HG02610 (cell line): ENCODE data around the gene LZTR1.

Experiments
- ATAC-seq: cut with Tn5 transposase; IDR thresholded peaks from one replicate; pipeline ENCODE4 v1.9.1; 2021; ENCODE audit warnings: mild to moderate bottlenecking, moderate library complexity; ENCODE audit not compliant: unreplicated experiment

The LZTR1 gene

GRCh38 chr22:20949698-20950183, 32.4 kb upstream of the LZTR1 start:
- ATAC-seq = no peak

DNA sequence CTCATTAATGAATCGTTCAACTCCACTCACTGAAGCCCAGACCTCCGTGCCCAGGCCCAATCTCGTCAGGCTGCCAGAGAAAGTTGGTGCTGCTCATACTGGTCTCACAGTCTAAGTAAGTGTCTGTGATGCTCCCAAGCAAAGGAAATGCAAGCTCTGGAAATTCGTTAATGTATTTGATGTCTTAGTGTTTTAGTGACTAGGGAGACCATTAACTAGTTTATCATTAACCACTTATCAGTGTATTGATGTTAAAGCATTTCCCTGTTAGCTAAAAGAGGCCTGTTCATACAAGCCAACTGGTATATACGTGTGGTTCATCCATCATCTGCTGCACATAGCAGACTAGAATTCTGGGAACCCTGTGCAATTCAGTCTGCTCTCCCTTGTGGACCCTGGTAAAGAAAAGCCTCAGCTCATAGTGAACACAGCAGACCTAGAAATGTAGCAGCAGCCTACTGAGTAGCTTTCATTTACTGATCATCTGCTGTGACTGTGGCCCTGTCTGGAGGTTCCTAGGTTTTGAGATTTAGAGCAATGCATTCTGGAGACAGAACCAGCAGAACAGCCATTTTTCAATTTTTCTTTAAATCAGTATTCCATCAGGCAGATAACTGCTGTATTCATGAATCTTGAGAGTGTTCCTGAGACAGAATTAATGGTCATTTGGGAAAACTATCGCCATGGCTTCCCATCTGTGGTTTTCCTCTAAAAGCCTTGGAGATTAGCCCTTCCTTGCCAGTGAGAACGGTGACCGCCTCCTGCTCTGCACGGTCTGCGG, 30.8 kb upstream of the LZTR1 start:
- ATAC-seq = no peak

DNA sequence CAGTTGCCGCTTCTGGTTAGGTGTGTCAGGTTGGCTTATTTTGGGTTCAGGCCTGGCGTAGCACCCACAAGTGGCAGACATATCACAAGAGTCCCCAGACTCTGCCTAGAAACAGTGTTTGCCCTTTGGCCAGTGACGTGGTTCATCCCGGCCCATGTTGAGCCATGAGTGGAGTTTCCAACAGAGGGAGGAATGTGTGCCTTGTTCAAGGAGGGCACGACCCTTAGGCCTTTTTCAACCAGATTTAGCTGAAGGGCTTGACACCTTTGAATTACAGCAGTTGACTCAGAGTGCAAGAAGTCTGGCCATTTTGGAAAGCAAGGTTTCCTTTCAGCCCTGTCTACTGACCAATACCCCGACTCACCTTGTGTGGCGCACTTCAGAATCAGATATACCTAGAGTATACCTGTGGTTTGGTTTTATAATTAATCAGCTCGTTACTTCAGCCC, 30.1 kb upstream of the LZTR1 start:
- no peak for ATAC-seq

DNA sequence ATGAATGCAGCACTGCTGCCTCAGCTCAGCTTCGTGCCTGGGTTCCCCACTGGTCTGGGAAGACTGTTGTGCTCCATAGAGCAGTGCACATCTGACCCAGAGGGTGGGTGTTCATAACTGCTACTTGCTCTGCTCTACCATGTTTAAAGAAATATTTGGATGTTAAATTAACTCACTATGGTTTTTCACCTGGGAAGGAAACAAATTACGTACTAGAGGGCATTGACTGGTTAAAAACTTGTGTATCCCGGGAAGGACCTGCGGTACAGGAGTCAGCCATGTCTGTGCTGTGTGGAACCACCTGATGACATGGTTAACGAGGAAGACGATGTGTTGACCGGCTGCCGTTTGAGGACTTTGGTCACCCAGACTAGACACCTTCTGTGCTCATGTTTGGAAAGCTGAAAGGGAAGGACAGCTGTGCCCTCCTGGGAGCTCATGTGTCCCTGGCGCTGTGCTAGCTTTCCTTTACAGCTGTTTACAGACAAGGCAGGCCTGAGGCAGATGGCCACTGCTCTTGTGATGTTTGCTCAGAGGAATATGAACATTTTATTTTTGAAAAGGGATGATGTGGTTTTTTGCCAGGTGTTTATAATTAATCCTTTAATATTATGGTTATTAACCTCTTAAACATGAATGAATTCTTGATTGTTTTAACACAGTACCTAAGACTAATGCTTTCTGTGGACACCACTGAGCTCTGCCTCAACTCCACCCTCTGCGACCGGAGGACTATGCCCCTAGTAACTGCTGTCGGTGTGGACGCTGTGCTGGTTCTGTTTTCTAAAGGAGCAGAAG, 29.4 kb upstream of the LZTR1 start:
- no peak for ATAC-seq

- no peak for ATAC-seq
Observed at GRCh38 chr22:20953342-20953608, 28.8 kb upstream of the LZTR1 start.

DNA sequence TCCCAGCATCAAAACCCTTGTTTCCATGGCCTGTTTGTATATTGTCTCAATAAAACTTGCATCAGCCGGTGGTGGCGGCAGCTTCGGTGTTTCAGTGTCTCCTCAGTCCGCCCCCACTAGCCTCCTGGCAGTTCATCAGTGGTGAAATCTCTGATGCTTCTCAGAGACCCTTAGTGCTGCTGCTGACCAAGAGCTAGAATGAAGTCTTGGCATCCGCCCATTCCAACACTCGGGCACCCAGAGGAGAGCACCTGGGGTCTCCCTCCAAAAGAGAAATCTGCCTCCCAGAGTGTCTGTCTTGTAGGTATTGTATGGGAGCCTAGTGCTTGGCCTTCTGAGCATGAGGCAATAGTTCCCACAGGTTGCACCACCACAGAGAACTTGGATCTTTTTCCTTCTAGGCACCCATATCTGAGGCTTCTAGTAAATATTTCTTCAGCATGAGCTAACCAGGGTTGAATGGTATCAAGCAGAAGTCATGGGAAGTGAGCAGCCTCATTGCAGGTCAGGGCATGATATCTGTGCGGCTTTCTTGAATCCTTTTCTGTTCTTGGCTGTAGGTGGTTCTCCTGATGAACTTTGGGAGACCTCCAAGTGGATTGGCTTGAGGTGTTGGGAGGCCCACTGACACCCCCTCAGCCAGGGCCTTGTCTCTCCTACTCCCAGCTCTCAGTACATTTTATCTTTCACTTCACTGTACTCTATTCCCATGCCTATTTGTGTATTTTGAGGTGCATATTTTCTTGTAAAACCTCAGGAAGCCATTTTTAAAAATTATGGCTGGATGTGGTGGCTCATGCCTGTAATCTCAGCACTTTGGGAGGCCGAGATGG, 28.2 kb upstream of the LZTR1 start:
- no peak for ATAC-seq

DNA sequence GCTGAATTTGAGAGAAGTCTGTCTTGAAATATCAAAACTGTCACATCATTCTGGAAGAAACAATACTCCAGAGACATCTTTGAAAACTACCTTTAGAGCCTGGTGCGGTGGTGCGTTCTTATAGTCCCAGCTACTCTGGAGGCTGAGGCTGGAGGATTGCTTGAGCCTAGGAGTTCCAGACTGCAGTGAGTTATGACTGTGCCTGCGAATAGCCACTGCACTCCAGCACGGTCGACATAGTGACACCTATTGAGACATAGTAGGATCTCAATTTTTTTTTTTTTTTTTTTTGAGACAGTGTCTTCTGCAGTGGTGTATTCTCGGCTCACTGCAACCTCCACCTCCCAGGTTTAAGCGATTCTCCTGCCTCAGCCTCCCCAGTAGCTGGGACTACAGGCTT, 26.5 kb upstream of the LZTR1 start:
- no peak for ATAC-seq

- no peak for ATAC-seq
Observed at GRCh38 chr22:20956258-20957101, 25.6 kb upstream of the LZTR1 start.

- no peak for ATAC-seq
Observed at GRCh38 chr22:20957102-20957682, 24.9 kb upstream of the LZTR1 start.

DNA sequence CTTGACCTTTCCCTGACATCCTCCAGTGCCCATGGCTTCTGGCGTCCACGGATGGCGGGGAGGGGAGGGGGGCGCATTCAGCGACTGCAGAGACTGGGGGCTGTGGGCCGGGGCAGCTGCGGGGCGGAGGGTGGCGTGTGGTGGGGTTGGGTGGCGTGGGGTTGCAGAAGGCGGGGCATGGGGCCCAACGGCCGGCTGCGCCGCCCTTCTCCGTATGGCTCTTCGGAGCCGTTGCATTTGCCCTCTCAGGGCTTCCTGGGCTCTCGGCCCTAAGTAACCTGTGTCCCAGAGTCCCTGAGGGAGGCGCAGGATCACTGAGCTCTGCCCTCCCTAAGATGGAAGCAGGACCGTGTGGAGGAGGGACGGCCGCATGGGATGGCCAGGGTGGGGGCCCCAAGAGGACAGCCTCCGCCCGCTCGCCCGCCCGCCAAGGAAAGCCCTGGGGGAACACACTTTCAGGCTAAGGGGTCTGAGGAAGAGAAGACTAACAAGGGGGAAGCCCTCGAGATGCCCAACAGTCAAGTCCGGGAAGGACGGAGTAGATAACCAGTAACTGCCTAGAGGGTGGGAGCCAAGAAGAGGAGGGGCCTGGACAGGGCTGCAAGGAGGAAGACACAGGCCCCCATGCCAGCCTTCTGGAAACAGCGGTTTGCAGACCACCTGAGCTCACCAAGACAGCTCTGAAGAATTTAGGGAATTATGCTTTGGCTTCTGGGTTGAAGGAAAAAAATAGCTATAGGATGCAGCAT, 24.2 kb upstream of the LZTR1 start:
- no peak for ATAC-seq

DNA sequence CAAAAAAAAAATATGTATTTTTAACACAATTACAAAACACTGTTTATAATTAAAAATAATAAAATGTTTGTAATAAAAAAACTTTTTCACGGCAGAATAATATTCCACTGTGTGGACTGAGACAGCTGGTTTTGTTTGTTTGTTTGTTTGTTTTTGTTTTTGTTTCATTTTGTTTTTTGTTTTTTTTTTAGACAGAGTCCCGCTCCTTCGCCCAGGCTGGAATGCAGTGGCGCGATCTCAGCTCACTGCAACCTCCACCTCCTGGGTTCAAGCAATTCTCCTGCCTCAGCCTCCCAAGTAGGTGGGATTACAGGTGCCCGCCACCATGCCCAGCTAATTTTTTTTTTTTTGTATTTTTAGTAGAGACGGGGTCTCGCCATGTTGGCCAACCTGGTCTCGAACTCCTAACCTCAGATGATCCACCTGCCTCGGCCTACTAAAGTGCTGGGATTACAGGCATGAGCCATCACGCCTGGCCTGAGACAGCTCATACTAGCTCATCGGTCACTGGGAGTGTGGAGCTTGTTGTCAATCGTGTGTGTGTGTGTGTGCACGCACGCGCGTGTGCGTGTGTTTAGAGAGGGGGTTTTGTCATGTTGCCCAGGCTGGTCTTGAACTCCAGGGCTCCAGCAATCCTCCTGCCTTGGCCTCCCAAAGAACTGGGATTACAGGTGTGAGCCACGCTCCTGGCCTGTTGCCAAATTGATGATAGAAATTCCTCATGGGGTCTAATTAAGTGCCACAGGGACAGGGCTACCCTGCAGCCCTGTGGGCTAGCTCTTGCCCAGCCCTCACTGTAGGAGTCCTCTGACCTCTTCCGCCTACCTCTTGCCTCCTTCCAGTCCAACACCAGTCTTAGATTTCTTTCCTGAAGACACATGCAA, 22.3 kb upstream of the LZTR1 start:
- ATAC-seq = no peak

- no peak for ATAC-seq
Observed at GRCh38 chr22:20960609-20961008, 21.5 kb upstream of the LZTR1 start.

DNA sequence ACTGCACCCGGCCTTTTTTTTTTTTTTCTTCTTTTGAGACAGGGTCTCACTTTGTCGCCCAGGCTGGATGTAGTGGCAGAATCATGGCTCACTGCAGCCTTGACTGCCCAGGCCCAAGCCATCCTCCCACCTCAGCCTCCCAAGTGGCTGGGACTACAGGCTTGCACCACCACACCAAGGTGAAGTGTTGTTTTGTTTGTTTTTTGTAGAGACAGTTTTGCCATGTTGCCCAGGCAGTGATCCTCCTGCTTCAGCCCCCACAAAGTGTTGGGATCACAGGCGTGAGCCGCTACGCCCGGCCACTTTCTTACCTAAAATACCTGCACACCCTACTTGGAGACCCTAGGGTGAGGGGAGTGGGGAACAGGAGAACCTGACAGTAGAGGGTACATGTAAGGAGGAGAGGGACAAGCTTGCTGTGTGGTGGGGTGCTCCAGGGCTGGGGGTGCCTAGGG, 19.6 kb upstream of the LZTR1 start:
- no peak for ATAC-seq

DNA sequence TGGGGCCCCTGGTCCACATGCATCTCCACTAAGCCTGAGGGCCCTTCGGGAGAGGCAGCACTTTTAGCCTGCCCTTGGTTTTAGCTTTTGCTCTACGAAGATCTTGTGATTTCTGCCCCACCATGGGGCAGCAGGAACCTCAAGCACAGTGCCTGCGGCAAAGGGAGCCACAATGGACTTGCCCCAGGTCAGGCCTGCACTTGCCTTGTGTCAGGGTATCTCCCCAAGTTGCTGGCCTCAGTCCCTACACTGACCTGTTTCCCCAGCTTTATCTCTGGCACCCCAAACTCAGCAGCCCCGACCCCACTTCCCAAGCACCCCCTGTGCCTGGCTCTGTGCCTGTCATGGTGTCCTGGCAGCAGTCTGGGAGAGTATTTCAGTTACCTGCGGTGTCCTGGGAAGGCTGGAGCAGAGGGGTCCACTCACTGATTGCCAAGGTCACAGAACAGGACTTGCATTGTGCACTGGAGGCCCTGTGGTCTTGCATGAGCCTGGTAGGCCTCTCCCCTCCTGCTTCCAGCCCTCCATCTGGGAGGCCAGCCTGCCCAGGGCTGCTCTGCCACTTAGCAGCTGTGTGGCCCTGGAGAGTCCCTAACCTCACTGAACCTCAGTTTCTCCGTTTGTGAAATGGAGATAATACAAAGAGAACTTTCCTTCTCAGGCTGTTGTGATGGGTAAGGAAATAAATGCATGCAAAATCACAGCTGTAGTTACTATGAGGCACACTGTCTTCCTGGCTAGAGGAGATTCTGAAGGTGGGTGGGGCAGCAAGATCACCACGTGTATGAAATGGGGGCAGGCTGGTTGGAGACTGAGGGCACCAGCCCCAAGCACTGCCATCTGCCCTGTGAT, 18.7 kb upstream of the LZTR1 start:
- no peak for ATAC-seq

- ATAC-seq = no peak
Observed at GRCh38 chr22:20964090-20964798, 17.9 kb upstream of the LZTR1 start.

- no peak for ATAC-seq
Observed at GRCh38 chr22:20964799-20965103, 17.3 kb upstream of the LZTR1 start.
